HEK293 (cell line): ENCODE measurements around the gene CREBRF.

Experiments
- CTCF ChIA-PET: fragments of 350-600 bp; formaldehyde crosslinking; extraction: SDS; loops from one replicate; lab custom pipeline; 2021; ENCODE audit warnings: antibody characterized with exemption; lab: Yijun Ruan, JAX
- POLR2A ChIA-PET: fragments of 300-600 bp; formaldehyde crosslinking; extraction: SDS; loops from one replicate; lab custom pipeline; 2020; ENCODE audit warnings: antibody characterized with exemption, inconsistent platforms; lab: Yijun Ruan, JAX
- H3K27ac ChIP-seq: fragments of 200-500 bp; sonication (Bioruptor generic); 2 replicates; pipeline ENCODE4 v1.5.1; 2014; ENCODE audit warnings: low read depth, low read length, control low read depth, inconsistent platforms; ENCODE audit errors: extremely low read depth
- H3K36me3 ChIP-seq, 2 experiments: fragments of 200-500 bp in 1 of 2; sonication (Bioruptor generic) in 1 of 2; 1 replicate in 1 of 2; 2 replicates in 1 of 2; pipeline ENCODE4 v1.5.1; 2014 to 2017; ENCODE audit warnings: inconsistent platforms in 2 of 2, low read length in 2 of 2; ENCODE audit not compliant: control insufficient read depth in 2 of 2, insufficient read depth in 1 of 2
- H3K4me1 ChIP-seq: fragments of 200-500 bp; sonication (Bioruptor generic); 2 replicates; pipeline ENCODE4 v1.5.1; 2014; ENCODE audit warnings: mild to moderate bottlenecking, low read length, inconsistent platforms; ENCODE audit not compliant: control insufficient read depth, insufficient read depth
- H3K4me3 ChIP-seq: 2 replicates; pipeline ENCODE4 v1.5.1; 2011; ENCODE audit warnings: low read depth, mild to moderate bottlenecking, control low read depth, low read length, moderate library complexity
- H3K9me3 ChIP-seq: fragments of 200-500 bp; sonication (Bioruptor generic); 2 replicates; pipeline ENCODE4 v1.5.1; 2014; ENCODE audit warnings: low read depth, low read length, inconsistent platforms; ENCODE audit not compliant: control insufficient read depth, insufficient read depth
- BCL11B ChIP-seq: fragments of 450-650 bp; formaldehyde crosslinking; IDR thresholded peaks from 2 replicates; pipeline ENCODE4 v1.5.1; 2016; ENCODE audit warnings: low read depth, missing biosample characterization, missing genetic modification characterization
- HOXA7 ChIP-seq: sonication (generic); formaldehyde crosslinking; IDR thresholded peaks from 2 replicates; pipeline ENCODE4 v1.8.1; 2022; ENCODE audit warnings: missing genetic modification reagents, borderline replicate concordance
- KLF1 ChIP-seq: fragments of 450-650 bp; formaldehyde crosslinking; IDR thresholded peaks from 2 replicates; pipeline ENCODE4 v1.5.1; 2016; ENCODE audit warnings: missing biosample characterization, missing genetic modification characterization
- MEIS1 ChIP-seq: sonication (generic); formaldehyde crosslinking; IDR thresholded peaks from 2 replicates; pipeline ENCODE4 v1.8.1; 2022; ENCODE audit warnings: missing genetic modification reagents, mild to moderate bottlenecking, borderline replicate concordance
- SCRT1 ChIP-seq: fragments of 450-650 bp; formaldehyde crosslinking; IDR thresholded peaks from 2 replicates; pipeline ENCODE4 v1.5.1; 2016; ENCODE audit warnings: missing biosample characterization, missing genetic modification characterization, borderline replicate concordance
- YY2 ChIP-seq: fragments of 450-650 bp; formaldehyde crosslinking; IDR thresholded peaks from 2 replicates; pipeline ENCODE4 v1.5.1; 2016; ENCODE audit warnings: missing biosample characterization, missing genetic modification characterization
- ZFP41 ChIP-seq: fragments of 450-650 bp; formaldehyde crosslinking; IDR thresholded peaks from 2 replicates; pipeline ENCODE4 v1.5.1; 2016; ENCODE audit warnings: missing biosample characterization, missing genetic modification characterization, borderline replicate concordance
- ZFP69B ChIP-seq: fragments of 450-650 bp; formaldehyde crosslinking; IDR thresholded peaks from 2 replicates; pipeline ENCODE4 v1.5.1; 2016; ENCODE audit warnings: missing biosample characterization, missing genetic modification characterization
- ZNF132 ChIP-seq: fragments of 450-650 bp; formaldehyde crosslinking; IDR thresholded peaks from 2 replicates; pipeline ENCODE4 v1.5.1; 2017; ENCODE audit warnings: missing biosample characterization, missing genetic modification characterization, borderline replicate concordance
- ZNF223 ChIP-seq: fragments of 450-650 bp; formaldehyde crosslinking; IDR thresholded peaks from 2 replicates; pipeline ENCODE4 v1.5.1; 2016; ENCODE audit warnings: missing biosample characterization, missing genetic modification characterization
- ZNF266 ChIP-seq: fragments of 450-650 bp; formaldehyde crosslinking; IDR thresholded peaks from 2 replicates; pipeline ENCODE4 v1.5.1; 2016; ENCODE audit warnings: missing biosample characterization, missing genetic modification characterization, low read depth
- ZNF544 ChIP-seq: fragments of 450-650 bp; formaldehyde crosslinking; IDR thresholded peaks from 2 replicates; pipeline ENCODE4 v1.5.0; 2017; ENCODE audit warnings: missing biosample characterization, missing genetic modification characterization
- ZNF585B ChIP-seq: fragments of 450-650 bp; formaldehyde crosslinking; IDR thresholded peaks from 2 replicates; pipeline ENCODE4 v1.5.1; 2016; ENCODE audit warnings: missing biosample characterization, missing genetic modification characterization
- TF ChIP-seq, protein P1 (sequence below): fragments of 450-650 bp; formaldehyde crosslinking; IDR thresholded peaks from 2 replicates; pipeline ENCODE4 v1.5.1; 2017; ENCODE audit warnings: missing biosample characterization, missing genetic modification characterization
- TF ChIP-seq, protein P2 (sequence below): fragments of 450-650 bp; IDR thresholded peaks from 2 replicates; pipeline ENCODE4 v1.5.1; 2018; ENCODE audit warnings: missing biosample characterization, mild to moderate bottlenecking, missing genetic modification characterization

Gene CREBRF

GRCh38 chr5:173012882-173013281 is 43.3 kb upstream of the CREBRF start:
- no peak overlapping the region for H3K4me3 ChIP-seq
- peaks cover 0 to 3% of the 10 kb centered on the region in 2 experiments; a peak in 1 of 3 replicates for H3K36me3 ChIP-seq
- peaks cover 9% of the 10 kb centered on the region for H3K4me1 ChIP-seq
- TF ChIP-seq SCRT1 (tag by site-specific recombination) (0 out of 2 replicates have a peak, but pooled peaks have one; percentile 12), ZFP69B (no peak), ZNF132 (no peak)
- ChIA-PET CTCF (no interaction called here), POLR2A (no interaction called here)
- no peak overlapping the region for H3K27ac ChIP-seq
- H3K9me3 ChIP-seq: no peaks in the 10 kb centered on the region

DNA sequence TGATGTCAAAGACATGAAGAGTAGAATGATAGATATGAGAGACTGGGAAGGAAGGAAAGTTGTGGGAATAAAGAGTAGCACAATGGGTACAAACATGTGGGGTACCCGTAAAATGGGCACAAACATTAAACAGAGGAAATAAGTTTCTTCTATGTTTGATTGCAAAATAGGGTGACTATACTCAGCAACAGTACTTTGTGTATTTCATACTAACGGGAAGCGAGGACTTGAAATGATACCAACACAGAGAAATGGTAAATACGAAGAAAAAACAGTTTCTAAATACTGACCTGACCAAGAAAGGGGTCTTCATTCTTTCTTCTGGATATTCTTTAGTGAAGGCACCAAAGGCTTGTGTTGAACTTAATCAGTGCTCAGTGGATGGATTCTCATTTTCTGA is 41.5 kb upstream of the CREBRF start:
- ChIA-PET POLR2A (interaction anchor here (1.1 kb wide), 1 partner anchor 43 kb away, joined by 5 read pairs; no protein-coding TSS in a partner anchor), CTCF (interaction anchor here (0.6 to 1.0 kb wide), 2 partner anchors 9 to 45 kb away, joined by 3 to 4 read pairs; no protein-coding TSS in a partner anchor)
- Histone ChIP-seq H3K9me3 (no peaks in the 10 kb centered on the region), H3K36me3 (peaks cover 0 to 3% of the 10 kb centered on the region in 2 experiments; a peak in 1 of 3 replicates), H3K4me1 (peaks cover 9% of the 10 kb centered on the region), H3K27ac (no peak overlapping the region), H3K4me3 (no peak overlapping the region)
- no peak for TF ChIP-seq ZNF223 (tag by site-specific recombination)
- no peak for TF ChIP-seq HOXA7 (CRISPR knock-in tag)
- no peak for TF ChIP-seq ZNF585B (tag by site-specific recombination)
- TF ChIP-seq, protein P1, sequence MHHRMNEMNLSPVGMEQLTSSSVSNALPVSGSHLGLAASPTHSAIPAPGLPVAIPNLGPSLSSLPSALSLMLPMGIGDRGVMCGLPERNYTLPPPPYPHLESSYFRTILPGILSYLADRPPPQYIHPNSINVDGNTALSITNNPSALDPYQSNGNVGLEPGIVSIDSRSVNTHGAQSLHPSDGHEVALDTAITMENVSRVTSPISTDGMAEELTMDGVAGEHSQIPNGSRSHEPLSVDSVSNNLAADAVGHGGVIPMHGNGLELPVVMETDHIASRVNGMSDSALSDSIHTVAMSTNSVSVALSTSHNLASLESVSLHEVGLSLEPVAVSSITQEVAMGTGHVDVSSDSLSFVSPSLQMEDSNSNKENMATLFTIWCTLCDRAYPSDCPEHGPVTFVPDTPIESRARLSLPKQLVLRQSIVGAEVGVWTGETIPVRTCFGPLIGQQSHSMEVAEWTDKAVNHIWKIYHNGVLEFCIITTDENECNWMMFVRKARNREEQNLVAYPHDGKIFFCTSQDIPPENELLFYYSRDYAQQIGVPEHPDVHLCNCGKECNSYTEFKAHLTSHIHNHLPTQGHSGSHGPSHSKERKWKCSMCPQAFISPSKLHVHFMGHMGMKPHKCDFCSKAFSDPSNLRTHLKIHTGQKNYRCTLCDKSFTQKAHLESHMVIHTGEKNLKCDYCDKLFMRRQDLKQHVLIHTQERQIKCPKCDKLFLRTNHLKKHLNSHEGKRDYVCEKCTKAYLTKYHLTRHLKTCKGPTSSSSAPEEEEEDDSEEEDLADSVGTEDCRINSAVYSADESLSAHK (tag by site-specific recombination): peak; percentile 49
- TF ChIP-seq ZNF544 (tag by site-specific recombination): no peak
- no peak for TF ChIP-seq BCL11B (tag by site-specific recombination)

DNA sequence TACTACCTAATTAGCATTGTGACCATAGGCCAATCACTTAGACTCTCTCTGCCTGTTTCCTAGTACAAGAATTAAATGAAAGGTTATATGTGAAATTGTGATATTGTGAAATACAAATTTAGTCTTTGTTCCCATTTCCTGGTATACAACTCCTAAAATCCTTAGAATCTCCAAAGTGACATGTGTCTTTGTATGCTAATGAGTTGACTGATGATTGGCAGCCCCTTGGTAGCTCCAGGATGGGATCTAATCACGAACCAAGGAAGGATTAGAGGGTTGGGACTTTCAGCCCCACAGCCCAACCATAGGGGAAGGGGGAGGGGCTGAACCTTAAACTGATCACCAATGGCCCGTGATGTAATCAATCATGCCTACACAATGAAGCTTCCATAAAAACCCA is 41.0 kb upstream of the CREBRF start:
- ChIA-PET POLR2A (interaction anchor here (1.1 kb wide), 1 partner anchor 42 kb away, joined by 5 read pairs; no protein-coding TSS in a partner anchor), CTCF (interaction anchor here (0.6 to 0.9 kb wide), 6 partner anchors 8 to 308 kb away, joined by 3 to 4 read pairs (median 3); no protein-coding TSS in a partner anchor)
- Histone ChIP-seq H3K27ac (no peak overlapping the region), H3K36me3 (peaks cover 3 to 5% of the 10 kb centered on the region in 2 experiments; a peak in 2 of 3 replicates), H3K9me3 (no peaks in the 10 kb centered on the region), H3K4me3 (no peak overlapping the region), H3K4me1 (peaks cover 9% of the 10 kb centered on the region)
- TF ChIP-seq ZNF266 (tag by site-specific recombination) (no peak), YY2 (tag by site-specific recombination) (no peak), KLF1 (tag by site-specific recombination) (no peak), ZFP41 (tag by site-specific recombination) (no peak), MEIS1 (CRISPR knock-in tag) (no peak)
- TF ChIP-seq, protein P2, sequence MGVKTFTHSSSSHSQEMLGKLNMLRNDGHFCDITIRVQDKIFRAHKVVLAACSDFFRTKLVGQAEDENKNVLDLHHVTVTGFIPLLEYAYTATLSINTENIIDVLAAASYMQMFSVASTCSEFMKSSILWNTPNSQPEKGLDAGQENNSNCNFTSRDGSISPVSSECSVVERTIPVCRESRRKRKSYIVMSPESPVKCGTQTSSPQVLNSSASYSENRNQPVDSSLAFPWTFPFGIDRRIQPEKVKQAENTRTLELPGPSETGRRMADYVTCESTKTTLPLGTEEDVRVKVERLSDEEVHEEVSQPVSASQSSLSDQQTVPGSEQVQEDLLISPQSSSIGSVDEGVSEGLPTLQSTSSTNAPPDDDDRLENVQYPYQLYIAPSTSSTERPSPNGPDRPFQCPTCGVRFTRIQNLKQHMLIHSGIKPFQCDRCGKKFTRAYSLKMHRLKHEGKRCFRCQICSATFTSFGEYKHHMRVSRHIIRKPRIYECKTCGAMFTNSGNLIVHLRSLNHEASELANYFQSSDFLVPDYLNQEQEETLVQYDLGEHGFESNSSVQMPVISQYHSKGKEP: no peak
